SK-MEL-5 (cell line): ENCODE data around the gene ARG2. TPM values are rescaled to one million over a fixed set of nuclear protein-coding genes. Genes with fewer than 3 reads are reported as not detected.

ENCODE experiments used
- DNase-seq: peaks from one replicate; pipeline ENCODE4 v3.0.0-alpha.2; 2016; ENCODE audit warnings: low read depth, low spot score
- in situ Hi-C: cut with HindIII; loops from 2 replicates; pipeline ENCODE4 v1.10.0; 2016; ENCODE audit warnings: low sequenced_read_pairs, high pct_unique_total_duplicates, low pct_unique_long_range_greater_than_20kb
- total RNA-seq: library from RNA; depleted of rRNA; stranded (reverse); fragments of >200 nt; shearing (Covaris generic); gene quantifications from 2 replicates; pipeline ENCODE4 v1.2.3, GENCODE V29; 2014

ARG2 gene
- total RNA-seq, 1 experiment from 2014 or later, result 5.3 TPM

- in situ Hi-C loops, result no loop called here
- DNase-seq, result no peak
These were observed 34.0 kb downstream of the ARG2 start for GRCh38 chr14:67653651-67654280.

GRCh38 chr14:67663633-67664032 is 43.9 kb downstream of the ARG2 start:
- DNase-seq, result no peak
- in situ Hi-C loops, result no loop called here

GRCh38 chr14:67665868-67666267 is 46.1 kb downstream of the ARG2 start:
- in situ Hi-C loops, result no loop called here
- no peak for DNase-seq

GRCh38 chr14:67666750-67667449 is 47.2 kb downstream of the ARG2 start:
- in situ Hi-C loops, result no loop called here

GRCh38 chr14:67668559-67668958 is 48.8 kb downstream of the ARG2 start:
- DNase-seq, result no peak
- in situ Hi-C loops, result no loop called here

More at GRCh38 chr14:67666750-67667449, 47.2 kb downstream of the ARG2 start:
- DNase-seq, result peak; percentile 74

- in situ Hi-C loops, result no loop called here
- no peak for DNase-seq
These were observed 53.7 kb downstream of the ARG2 start for GRCh38 chr14:67673451-67673850.

- peak; percentile 67 for DNase-seq
- in situ Hi-C loops, result no loop called here
These were observed 54.4 kb downstream of the ARG2 start for GRCh38 chr14:67674139-67674479.

GRCh38 chr14:67674480-67675218 is 54.9 kb downstream of the ARG2 start, which contains the start of gene VTI1B:
Gene VTI1B (minus strand): TSS chr14:67674632. CDS start chr14:67674489, 143 bp downstream.
- in situ Hi-C loops, result no loop called here
- DNase-seq, result peak; percentile 73

- DNase-seq, result no peak
- in situ Hi-C loops, result no loop called here
These were observed 55.5 kb downstream of the ARG2 start for GRCh38 chr14:67675219-67675582.

GRCh38 chr14:67679006-67679405 is 59.3 kb downstream of the ARG2 start:
- in situ Hi-C loops, result no loop called here

GRCh38 chr14:67680121-67680602 is 60.4 kb downstream of the ARG2 start:
- DNase-seq, result no peak
- in situ Hi-C loops, result no loop called here

More at GRCh38 chr14:67679006-67679405, 59.3 kb downstream of the ARG2 start:
- DNase-seq, result no peak

GRCh38 chr14:67680941-67681340 is 61.2 kb downstream of the ARG2 start:
- in situ Hi-C loops, result no loop called here
- no peak for DNase-seq

GRCh38 chr14:67683842-67684241 is 64.1 kb downstream of the ARG2 start:
- DNase-seq, result no peak
- in situ Hi-C loops, result no loop called here

- in situ Hi-C loops, result no loop called here
- no peak for DNase-seq
These were observed 70.3 kb downstream of the ARG2 start for GRCh38 chr14:67690011-67690410.

- DNase-seq, result peak; percentile 81
- in situ Hi-C loops, result no loop called here
These were observed 75.2 kb downstream of the ARG2 start for GRCh38 chr14:67694791-67695393.

- DNase-seq, result peak; percentile 94
- in situ Hi-C loops, result no loop called here
These were observed 75.8 kb downstream of the ARG2 start, which contains the start of gene RDH11 for GRCh38 chr14:67695394-67695949. Gene RDH11 (minus strand): TSS chr14:67695764. CDS start chr14:67695703, 61 bp downstream.

GRCh38 chr14:67697006-67697405 is 77.3 kb downstream of the ARG2 start:
- no peak for DNase-seq
- in situ Hi-C loops, result no loop called here

GRCh38 chr14:67698179-67698578 is 78.5 kb downstream of the ARG2 start:
- in situ Hi-C loops, result no loop called here

More at GRCh38 chr14:67698179-67698578, 78.5 kb downstream of the ARG2 start:
- no peak for DNase-seq
